ENCODE results near the gene CELF2. TPM values are rescaled to one million over a fixed set of nuclear protein-coding genes. Genes with fewer than 3 reads are reported as not detected.

CELF2 gene
- total RNA-seq, 1 experiment from 2014 or later, result 21.3 TPM

GRCh38 chr10:11245510-11245909 is 227.8 kb downstream of the CELF2 start:
- no peak for DNase-seq (ENCODE audit: low read depth)

GRCh38 chr10:11245981-11246590 is 228.4 kb downstream of the CELF2 start:
- no peak for DNase-seq (ENCODE audit: low read depth)

- no peak for DNase-seq (ENCODE audit: low read depth)
These were observed 229.2 kb downstream of the CELF2 start for GRCh38 chr10:11246752-11247467.

GRCh38 chr10:11249152-11249807 is 231.6 kb downstream of the CELF2 start:
- DNase-seq (ENCODE audit: low read depth), result no peak

GRCh38 chr10:11249808-11250195 is 232.1 kb downstream of the CELF2 start:
- DNase-seq (ENCODE audit: low read depth), result no peak

- no peak for DNase-seq (ENCODE audit: low read depth)
These were observed 232.6 kb downstream of the CELF2 start for GRCh38 chr10:11250304-11250703.

- no peak for DNase-seq (ENCODE audit: low read depth)
These were observed 235.2 kb downstream of the CELF2 start for GRCh38 chr10:11252887-11253286.

GRCh38 chr10:11253385-11254002 is 235.8 kb downstream of the CELF2 start:
- DNase-seq (ENCODE audit: low read depth), result no peak

- no peak for DNase-seq (ENCODE audit: low read depth)
These were observed 237.5 kb downstream of the CELF2 start for GRCh38 chr10:11255156-11255555.

- DNase-seq (ENCODE audit: low read depth), result no peak
These were observed 238.2 kb downstream of the CELF2 start for GRCh38 chr10:11255796-11256444.

GRCh38 chr10:11256896-11257295 is 239.2 kb downstream of the CELF2 start:
- no peak for DNase-seq (ENCODE audit: low read depth)

- DNase-seq (ENCODE audit: low read depth), result no peak
These were observed 239.9 kb downstream of the CELF2 start for GRCh38 chr10:11257440-11258090.

GRCh38 chr10:11260170-11260569 is 242.5 kb downstream of the CELF2 start:
- no peak for DNase-seq (ENCODE audit: low read depth)

GRCh38 chr10:11261143-11261542 is 243.5 kb downstream of the CELF2 start:
- DNase-seq (ENCODE audit: low read depth), result no peak

GRCh38 chr10:11261687-11262493 is 244.2 kb downstream of the CELF2 start:
- no peak for DNase-seq (ENCODE audit: low read depth)

GRCh38 chr10:11262494-11263345 is 245.0 kb downstream of the CELF2 start:
- DNase-seq (ENCODE audit: low read depth), result no peak

GRCh38 chr10:11263767-11264166 is 246.1 kb downstream of the CELF2 start:
- no peak for DNase-seq (ENCODE audit: low read depth)

- no peak for DNase-seq (ENCODE audit: low read depth)
These were observed 246.8 kb downstream of the CELF2 start for GRCh38 chr10:11264296-11265048.

- DNase-seq (ENCODE audit: low read depth), result no peak
These were observed 247.8 kb downstream of the CELF2 start for GRCh38 chr10:11265484-11265883.
